Measurements from ENCODE around the gene EFNA1.

The EFNA1 gene

DNA sequence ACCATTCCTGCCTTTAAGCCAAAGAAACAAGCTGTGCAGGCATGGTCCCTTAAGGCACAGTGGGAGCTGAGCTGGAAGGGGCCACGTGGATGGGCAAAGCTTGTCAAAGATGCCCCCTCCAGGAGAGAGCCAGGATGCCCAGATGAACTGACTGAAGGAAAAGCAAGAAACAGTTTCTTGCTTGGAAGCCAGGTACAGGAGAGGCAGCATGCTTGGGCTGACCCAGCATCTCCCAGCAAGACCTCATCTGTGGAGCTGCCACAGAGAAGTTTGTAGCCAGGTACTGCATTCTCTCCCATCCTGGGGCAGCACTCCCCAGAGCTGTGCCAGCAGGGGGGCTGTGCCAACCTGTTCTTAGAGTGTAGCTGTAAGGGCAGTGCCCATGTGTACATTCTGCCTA lies 6.6 kb downstream of the EFNA1 start:
- ChIA-PET POLR2A (interaction anchor here (0.6 to 2.2 kb wide), 6 partner anchors 8 to 69 kb away, joined by 4 to 13 read pairs (median 4); partner anchors contain the start of genes KRTCAP2 and TRIM46), CTCF (interaction anchor here (1.0 to 8.1 kb wide), 7 partner anchors 10 to 49 kb away, joined by 3 to 54 read pairs (median 5); partner anchors contain the start of gene KRTCAP2)
- no peaks in the 10 kb centered on the region for H3K9me3 ChIP-seq (ENCODE audit: control insufficient read depth, insufficient read depth, low read depth, low read length)
- H3K4me3 ChIP-seq (ENCODE audit: low read depth, low read length) = no peak overlapping the region
- H3K4me1 ChIP-seq (ENCODE audit: control insufficient read depth, insufficient read depth, low read length) = peaks cover 8% of the 10 kb centered on the region
- H3K27ac ChIP-seq (ENCODE audit: extremely low read depth, low read depth, low read length) = no peak overlapping the region
- peaks cover 3 to 55% of the 10 kb centered on the region in 2 experiments; a peak in 2 of 3 replicates for H3K36me3 ChIP-seq (ENCODE audit: control insufficient read depth in 2 of 2, insufficient read depth in 1 of 2, low read length in 2 of 2)
- TF ChIP-seq GLIS1 (tag by site-specific recombination; IDR thresholded peaks at IDR 0.05) = no peak
- TF ChIP-seq KLF7 (tag by site-specific recombination; IDR thresholded peaks at IDR 0.05; ENCODE audit: borderline replicate concordance) = no peak
- TF ChIP-seq, protein P1, sequence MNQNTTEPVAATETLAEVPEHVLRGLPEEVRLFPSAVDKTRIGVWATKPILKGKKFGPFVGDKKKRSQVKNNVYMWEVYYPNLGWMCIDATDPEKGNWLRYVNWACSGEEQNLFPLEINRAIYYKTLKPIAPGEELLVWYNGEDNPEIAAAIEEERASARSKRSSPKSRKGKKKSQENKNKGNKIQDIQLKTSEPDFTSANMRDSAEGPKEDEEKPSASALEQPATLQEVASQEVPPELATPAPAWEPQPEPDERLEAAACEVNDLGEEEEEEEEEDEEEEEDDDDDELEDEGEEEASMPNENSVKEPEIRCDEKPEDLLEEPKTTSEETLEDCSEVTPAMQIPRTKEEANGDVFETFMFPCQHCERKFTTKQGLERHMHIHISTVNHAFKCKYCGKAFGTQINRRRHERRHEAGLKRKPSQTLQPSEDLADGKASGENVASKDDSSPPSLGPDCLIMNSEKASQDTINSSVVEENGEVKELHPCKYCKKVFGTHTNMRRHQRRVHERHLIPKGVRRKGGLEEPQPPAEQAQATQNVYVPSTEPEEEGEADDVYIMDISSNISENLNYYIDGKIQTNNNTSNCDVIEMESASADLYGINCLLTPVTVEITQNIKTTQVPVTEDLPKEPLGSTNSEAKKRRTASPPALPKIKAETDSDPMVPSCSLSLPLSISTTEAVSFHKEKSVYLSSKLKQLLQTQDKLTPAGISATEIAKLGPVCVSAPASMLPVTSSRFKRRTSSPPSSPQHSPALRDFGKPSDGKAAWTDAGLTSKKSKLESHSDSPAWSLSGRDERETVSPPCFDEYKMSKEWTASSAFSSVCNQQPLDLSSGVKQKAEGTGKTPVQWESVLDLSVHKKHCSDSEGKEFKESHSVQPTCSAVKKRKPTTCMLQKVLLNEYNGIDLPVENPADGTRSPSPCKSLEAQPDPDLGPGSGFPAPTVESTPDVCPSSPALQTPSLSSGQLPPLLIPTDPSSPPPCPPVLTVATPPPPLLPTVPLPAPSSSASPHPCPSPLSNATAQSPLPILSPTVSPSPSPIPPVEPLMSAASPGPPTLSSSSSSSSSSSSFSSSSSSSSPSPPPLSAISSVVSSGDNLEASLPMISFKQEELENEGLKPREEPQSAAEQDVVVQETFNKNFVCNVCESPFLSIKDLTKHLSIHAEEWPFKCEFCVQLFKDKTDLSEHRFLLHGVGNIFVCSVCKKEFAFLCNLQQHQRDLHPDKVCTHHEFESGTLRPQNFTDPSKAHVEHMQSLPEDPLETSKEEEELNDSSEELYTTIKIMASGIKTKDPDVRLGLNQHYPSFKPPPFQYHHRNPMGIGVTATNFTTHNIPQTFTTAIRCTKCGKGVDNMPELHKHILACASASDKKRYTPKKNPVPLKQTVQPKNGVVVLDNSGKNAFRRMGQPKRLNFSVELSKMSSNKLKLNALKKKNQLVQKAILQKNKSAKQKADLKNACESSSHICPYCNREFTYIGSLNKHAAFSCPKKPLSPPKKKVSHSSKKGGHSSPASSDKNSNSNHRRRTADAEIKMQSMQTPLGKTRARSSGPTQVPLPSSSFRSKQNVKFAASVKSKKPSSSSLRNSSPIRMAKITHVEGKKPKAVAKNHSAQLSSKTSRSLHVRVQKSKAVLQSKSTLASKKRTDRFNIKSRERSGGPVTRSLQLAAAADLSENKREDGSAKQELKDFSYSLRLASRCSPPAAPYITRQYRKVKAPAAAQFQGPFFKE (tag by site-specific recombination; IDR thresholded peaks at IDR 0.05; ENCODE audit: borderline replicate concordance) = no peak
- TF ChIP-seq ZNF596 (tag by site-specific recombination; IDR thresholded peaks at IDR 0.05) = no peak
- TF ChIP-seq ZNF239 (tag by site-specific recombination; IDR thresholded peaks at IDR 0.05) = no peak
- TF ChIP-seq ZNF274 (IDR thresholded peaks at IDR 0.05; ENCODE audit: low read length) = no peak
- no peak for TF ChIP-seq ZNF274 (tag by site-specific recombination; IDR thresholded peaks at IDR 0.05; ENCODE audit: borderline replicate concordance)
- TF ChIP-seq KLF8 (tag by site-specific recombination; IDR thresholded peaks at IDR 0.05) = no peak
- no peak for TF ChIP-seq ZNF768 (tag by site-specific recombination; IDR thresholded peaks at IDR 0.05)
- TF ChIP-seq ZSCAN4 (tag by site-specific recombination; IDR thresholded peaks at IDR 0.05) = no peak
- no peak for TF ChIP-seq ZNF501 (tag by site-specific recombination; IDR thresholded peaks at IDR 0.05)
- TF ChIP-seq, protein P2, sequence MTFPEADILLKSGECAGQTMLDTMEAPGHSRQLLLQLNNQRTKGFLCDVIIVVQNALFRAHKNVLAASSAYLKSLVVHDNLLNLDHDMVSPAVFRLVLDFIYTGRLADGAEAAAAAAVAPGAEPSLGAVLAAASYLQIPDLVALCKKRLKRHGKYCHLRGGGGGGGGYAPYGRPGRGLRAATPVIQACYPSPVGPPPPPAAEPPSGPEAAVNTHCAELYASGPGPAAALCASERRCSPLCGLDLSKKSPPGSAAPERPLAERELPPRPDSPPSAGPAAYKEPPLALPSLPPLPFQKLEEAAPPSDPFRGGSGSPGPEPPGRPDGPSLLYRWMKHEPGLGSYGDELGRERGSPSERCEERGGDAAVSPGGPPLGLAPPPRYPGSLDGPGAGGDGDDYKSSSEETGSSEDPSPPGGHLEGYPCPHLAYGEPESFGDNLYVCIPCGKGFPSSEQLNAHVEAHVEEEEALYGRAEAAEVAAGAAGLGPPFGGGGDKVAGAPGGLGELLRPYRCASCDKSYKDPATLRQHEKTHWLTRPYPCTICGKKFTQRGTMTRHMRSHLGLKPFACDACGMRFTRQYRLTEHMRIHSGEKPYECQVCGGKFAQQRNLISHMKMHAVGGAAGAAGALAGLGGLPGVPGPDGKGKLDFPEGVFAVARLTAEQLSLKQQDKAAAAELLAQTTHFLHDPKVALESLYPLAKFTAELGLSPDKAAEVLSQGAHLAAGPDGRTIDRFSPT (tag by site-specific recombination; IDR thresholded peaks at IDR 0.05) = no peak
- no peak for TF ChIP-seq SP2 (tag by site-specific recombination; IDR thresholded peaks at IDR 0.05)
- no peak for TF ChIP-seq FEZF1 (tag by site-specific recombination; IDR thresholded peaks at IDR 0.05)
- no peak for TF ChIP-seq ZNF707 (tag by site-specific recombination; IDR thresholded peaks at IDR 0.05)
- no peak for TF ChIP-seq ZNF600 (tag by site-specific recombination; IDR thresholded peaks at IDR 0.05)

Data from HEK293 (cell line).